Prostate gland (tissue), 2 donors: ENCODE measurements around the gene SYNGR1.

Experiments used
- POLR2A ChIP-seq: fragments of 450-650 bp; IDR thresholded peaks from one replicate; pipeline ENCODE4 v1.6.1; 2016; ENCODE audit warnings: antibody characterized with exemption, mild to moderate bottlenecking
- POLR2AphosphoS5 ChIP-seq: sonication (generic); formaldehyde crosslinking; IDR thresholded peaks from one replicate; pipeline ENCODE4 v1.6.1; 2017; ENCODE audit warnings: antibody characterized with exemption
- TF ChIP-seq, protein P1 (sequence below), 4 experiments: fragments of 200-600 bp in 2 of 4; fragments of 450-650 bp in 2 of 4; sonication (generic) in 2 of 4; IDR thresholded peaks; 1 replicate in 3 of 4; 2 replicates in 1 of 4; pipeline ENCODE4 v1.5.1; 2016 to 2019; ENCODE audit warnings: antibody characterized with exemption in 4 of 4, mild to moderate bottlenecking in 2 of 4, moderate library complexity in 2 of 4

DNA sequence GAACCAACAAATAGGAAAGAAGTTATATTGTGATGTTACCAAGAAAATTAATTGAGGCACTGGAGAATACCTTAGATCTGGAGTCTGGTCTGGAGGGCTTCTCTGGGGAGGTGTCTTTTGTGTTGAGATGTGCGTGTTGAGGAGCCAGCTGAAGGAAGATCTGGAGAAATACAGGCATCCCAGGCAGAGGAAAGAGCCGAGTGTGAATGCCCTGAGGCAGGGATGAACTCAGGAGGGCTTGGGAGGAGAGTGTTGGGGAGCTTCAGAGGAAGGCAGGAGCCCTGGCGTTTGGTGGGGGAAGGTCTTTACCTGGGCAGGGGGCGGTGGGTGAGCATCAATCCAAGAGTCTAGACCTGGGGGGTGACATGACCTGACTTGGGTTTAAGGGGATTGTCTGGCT is 13.1 kb downstream of the SYNGR1 start:
- TF ChIP-seq POLR2A (no peak), POLR2AphosphoS5 (no peak)
- TF ChIP-seq, protein P1, sequence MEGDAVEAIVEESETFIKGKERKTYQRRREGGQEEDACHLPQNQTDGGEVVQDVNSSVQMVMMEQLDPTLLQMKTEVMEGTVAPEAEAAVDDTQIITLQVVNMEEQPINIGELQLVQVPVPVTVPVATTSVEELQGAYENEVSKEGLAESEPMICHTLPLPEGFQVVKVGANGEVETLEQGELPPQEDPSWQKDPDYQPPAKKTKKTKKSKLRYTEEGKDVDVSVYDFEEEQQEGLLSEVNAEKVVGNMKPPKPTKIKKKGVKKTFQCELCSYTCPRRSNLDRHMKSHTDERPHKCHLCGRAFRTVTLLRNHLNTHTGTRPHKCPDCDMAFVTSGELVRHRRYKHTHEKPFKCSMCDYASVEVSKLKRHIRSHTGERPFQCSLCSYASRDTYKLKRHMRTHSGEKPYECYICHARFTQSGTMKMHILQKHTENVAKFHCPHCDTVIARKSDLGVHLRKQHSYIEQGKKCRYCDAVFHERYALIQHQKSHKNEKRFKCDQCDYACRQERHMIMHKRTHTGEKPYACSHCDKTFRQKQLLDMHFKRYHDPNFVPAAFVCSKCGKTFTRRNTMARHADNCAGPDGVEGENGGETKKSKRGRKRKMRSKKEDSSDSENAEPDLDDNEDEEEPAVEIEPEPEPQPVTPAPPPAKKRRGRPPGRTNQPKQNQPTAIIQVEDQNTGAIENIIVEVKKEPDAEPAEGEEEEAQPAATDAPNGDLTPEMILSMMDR (IDR thresholded peaks at IDR 0.05), result no peak
